Measurements from ENCODE around the gene FCMR.
A peak's percentile ranks its signal among the peaks of the same experiment; 100 is the strongest.

FCMR gene

GRCh38 chr1:206949208-206949607, 27.5 kb upstream of the FCMR start:
- no peak for DNase-seq

- no peak for DNase-seq
These were observed 25.5 kb upstream of the FCMR start for GRCh38 chr1:206947255-206947654.

GRCh38 chr1:206946261-206946660, 24.5 kb upstream of the FCMR start, which contains the start of gene PIGR:
Gene PIGR, minus strand, starts transcription at chr1:206946466. Its CDS starts 5,935 bp downstream, at chr1:206940531.
- no peak for DNase-seq

GRCh38 chr1:206945779-206946178, 24.0 kb upstream of the FCMR start:
- DNase-seq, result no peak

DNA sequence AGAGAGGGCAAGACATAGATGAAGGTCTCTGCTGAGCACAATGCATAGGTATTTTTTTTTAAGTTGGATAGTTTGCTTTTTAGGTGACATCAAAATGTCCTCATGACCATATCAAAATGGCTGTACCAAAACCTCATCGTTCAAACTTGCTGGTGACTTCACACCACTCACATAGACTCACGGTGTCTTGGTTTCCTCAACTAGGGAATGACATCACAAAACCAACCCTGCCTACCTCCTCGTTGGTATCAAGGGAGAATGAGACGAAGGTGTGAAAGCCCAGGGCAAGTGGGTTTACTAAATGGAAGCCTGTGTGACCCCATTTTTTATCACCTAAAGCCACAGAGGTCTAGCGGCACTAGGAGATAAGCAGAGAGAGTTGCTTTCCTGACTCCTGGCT, 23.0 kb upstream of the FCMR start:
- DNase-seq, result peak in 1 of 5 experiments; percentile 63

- no peak for DNase-seq
These were observed 20.2 kb upstream of the FCMR start for GRCh38 chr1:206941766-206942418.

DNA sequence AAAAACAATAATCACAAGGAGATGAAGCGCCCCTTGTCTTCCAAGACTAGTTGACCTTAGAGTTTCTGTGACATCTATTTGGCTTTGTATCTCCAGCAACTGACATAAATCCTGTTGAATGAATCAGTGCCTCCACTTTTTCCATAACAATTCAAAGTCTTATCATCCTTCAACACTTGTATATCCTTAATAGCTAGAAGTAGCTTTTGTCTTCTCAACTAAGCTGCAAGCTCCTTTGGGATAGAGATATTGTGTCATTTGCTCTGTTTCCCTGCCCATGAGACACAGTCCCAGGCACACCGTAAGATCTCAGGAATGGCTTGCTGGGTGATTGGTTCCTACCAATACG, 18.8 kb upstream of the FCMR start:
- no peak for DNase-seq

GRCh38 chr1:206939841-206940587, 18.3 kb upstream of the FCMR start:
- DNase-seq, result no peak

GRCh38 chr1:206939131-206939530, 17.4 kb upstream of the FCMR start:
- no peak for DNase-seq

- DNase-seq, result no peak
These were observed 15.7 kb upstream of the FCMR start for GRCh38 chr1:206937425-206937824.

- peak in 3 of 5 experiments; percentile 19 to 51 (median 27) for DNase-seq
These were observed 13.8 kb upstream of the FCMR start for GRCh38 chr1:206935491-206936067.

DNA sequence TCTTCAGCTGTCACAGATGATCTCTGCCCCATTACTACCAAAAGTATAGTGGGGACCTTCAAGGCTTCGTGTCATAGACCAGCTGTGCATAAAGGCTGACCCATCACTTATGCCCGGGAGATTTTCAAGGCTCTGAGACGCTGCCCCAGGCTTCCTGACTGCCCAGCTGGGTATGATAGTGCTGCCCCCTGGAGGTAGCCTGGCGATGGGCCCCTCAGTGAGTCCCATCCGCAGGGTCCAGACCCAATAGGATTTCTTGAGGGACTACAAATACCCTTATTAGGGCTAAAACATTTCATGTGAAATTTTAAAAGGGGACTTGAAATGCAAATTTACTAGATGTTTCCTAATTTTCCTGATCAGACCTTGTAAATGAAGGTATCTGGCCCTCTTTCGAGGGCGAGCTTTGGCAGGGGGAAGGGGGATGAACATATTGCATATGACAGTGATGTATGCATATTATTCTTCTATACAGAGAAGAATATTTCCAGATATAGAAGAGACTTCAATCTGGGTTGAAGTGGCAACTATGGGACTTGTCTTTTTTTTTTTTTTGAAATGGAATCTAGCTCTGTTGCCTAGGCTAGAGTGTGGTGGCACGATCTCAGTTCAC, 11.7 kb upstream of the FCMR start:
- DNase-seq, result peak in 4 of 5 experiments; percentile 43 to 60 (median 54)

DNA sequence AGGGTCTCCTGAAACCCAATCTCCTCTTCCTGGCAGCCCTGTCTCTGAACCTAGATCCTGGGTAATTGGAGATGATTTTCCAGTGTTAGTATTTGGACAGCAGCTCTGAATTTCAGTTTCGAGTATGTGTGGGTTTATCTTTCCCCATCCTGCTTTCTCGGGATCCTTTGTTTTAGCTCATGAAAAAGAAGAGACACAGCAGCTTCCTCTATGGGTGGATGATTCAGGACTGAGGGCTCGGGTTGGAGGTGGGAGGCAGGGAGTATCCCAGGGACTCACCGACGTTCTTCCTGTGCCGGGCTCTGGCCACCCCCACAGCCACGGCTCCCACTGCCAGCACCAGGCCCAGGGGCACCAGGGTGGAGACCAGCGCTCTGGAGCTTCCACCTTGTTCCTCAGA, 10.4 kb upstream of the FCMR start:
- DNase-seq, result no peak

GRCh38 chr1:206931709-206932108, 10.0 kb upstream of the FCMR start:
- no peak for DNase-seq

GRCh38 chr1:206930210-206930798, 8.6 kb upstream of the FCMR start:
- DNase-seq, result no peak

DNA sequence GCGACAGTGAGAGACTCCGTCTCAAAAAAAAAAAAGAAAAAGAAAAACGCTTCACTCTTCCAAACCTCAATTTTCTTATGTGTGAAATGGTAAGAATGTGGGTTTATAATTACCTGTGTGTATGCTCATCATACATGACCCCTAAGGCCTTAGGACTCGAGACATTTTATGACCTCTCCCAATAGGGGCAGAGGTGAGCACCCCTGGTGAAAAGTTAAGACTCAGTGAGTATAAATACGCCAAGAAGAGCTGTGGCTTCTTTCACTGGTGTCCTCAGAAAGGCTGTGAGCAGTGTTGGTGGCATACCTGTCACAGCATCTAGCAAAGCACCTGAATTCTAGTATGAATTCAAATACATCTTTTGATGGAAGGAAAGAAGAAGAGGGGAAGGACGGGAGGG, 7.8 kb upstream of the FCMR start:
- DNase-seq, result no peak

GRCh38 chr1:206926286-206926685, 4.5 kb upstream of the FCMR start:
- no peak for DNase-seq

DNA sequence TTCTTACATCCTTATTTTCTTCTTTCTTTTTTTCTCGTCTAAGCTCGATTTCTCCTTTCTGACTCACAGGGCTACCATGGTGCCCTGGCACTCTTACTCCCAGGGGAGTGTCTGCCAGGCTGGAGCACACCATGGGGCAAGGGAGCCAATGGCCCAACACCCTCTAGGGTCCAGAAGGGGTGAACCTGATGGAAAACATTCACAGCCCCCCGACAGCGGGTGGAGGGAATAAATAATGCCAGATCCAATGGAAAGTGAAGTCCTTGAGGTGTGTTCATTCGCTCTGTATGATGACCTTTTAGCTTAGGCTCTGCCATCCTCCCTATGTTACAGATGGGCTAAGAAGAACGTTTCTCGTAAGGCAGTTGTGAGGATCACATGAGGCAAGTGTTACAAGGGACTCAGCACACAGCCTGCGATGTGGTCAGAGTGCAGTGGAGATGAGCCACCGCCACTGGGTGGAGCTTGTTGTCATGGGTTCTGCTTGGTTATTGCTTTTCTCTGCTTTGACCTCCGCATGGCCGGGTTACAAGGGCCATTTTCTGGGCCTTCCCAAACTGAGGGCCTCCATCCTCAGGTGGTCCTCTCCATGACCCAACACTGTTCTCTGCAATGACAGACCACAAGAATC, 3.5 kb upstream of the FCMR start:
- DNase-seq, result peak in 2 of 5 experiments; percentile 66 to 72

GRCh38 chr1:206924592-206925105, 2.9 kb upstream of the FCMR start:
- peak in 1 of 5 experiments; percentile 75 for DNase-seq

GRCh38 chr1:206923961-206924557, 2.3 kb upstream of the FCMR start:
- peak in 1 of 5 experiments; percentile 73 for DNase-seq

DNA sequence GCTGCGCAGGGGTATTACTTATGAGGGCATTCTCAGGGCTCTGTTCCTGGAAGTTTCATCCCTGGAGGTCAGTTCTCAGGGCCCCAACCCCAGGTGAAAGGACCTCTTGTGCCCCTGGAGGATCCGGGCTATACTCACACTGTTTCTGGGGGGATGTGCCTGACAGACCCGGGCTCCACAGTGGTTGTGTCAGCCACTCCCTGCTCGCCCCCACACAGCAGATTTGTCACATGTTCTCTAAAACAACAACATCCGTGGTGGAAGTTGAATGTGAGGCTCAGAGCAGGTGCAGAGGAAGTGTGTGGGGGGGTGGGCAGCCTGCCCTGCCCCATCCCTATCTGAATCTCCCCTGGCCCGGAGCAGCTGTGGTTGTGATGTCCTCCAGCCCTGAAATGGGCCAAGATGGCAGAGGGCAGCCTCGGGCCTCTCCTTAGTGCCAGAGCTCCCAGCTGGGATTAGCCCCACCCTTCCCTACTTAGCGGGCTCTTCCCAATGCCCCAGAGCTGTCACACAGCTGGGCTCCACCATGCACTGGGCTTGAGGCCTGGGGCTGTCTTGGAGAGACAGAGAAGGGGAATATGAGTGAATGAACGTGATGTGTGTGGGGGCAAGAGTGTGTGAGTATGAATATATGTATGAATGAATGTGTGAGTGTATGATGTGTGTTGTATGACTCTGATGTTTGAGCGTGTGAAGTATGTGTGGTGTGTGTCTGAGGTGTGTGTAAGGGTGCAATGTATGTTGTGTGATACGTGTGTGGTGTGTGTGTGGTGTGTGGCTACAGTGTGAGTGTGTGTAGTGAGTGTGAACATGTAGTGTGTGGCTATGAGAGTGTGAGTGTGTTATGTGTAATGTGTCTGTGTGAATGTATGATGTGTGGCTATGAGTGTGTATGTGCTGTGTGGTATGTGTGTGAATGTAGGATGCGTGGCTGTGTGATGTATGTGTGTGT, 1.5 kb upstream of the FCMR start:
- peak in 4 of 5 experiments; percentile 28 to 92 (median 64) for DNase-seq
